Measurements from ENCODE around the gene PRSS8.
"Not testable (repeated sequence)": the region's sequence is repeated elsewhere in the genome, so short reads cannot be mapped to it uniquely, and the experiment has no call there.

The PRSS8 gene

DNA sequence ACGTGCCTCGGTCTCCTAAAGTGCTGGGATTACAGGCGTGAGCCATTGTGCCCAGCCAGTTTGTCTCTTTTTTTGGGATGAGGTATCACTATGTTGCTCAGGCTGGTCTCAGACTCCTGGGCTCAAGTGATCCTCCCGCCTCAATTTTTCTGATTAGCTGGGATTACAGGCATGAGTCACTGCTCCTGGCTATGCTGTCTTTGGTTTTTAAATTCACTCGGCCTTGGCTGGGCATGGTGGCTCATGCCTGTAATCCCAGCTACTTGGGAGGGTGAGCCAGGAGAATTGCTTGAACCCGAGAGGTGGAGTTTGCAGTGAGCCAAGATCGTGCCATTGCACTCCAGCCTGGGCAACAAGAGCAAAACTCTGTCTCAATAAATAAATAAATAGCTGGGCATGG lies 8.9 kb upstream of the PRSS8 start:
- DNase-seq (ENCODE audit: low read depth): not testable (repeated sequence)

DNA sequence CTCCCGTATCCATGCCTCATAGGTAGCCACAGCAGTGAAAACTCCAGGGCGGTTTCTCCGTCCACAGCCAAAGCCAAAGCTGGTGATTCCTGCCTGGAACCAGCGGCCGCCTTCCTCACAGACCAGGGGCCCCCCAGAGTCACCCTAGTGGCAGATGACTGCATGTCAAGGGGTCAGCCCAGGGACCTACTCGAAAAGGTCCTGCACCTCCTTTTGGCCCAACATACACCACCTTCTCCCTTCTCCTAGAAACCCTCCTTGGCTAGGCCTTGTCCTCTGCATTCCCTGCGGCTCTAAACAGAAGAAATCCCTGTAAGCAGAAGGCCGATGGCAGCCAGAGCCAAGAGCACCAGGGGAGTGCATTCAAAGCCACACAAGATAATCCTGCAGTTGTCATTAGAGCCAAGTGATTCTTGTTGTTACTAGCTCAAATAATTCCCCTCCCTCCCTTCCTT lies 8.2 kb upstream of the PRSS8 start:
- no peak for DNase-seq (ENCODE audit: low read depth)

- DNase-seq (ENCODE audit: low read depth): no peak
Observed at GRCh38 chr16:31143011-31143693, 7.6 kb upstream of the PRSS8 start.

DNA sequence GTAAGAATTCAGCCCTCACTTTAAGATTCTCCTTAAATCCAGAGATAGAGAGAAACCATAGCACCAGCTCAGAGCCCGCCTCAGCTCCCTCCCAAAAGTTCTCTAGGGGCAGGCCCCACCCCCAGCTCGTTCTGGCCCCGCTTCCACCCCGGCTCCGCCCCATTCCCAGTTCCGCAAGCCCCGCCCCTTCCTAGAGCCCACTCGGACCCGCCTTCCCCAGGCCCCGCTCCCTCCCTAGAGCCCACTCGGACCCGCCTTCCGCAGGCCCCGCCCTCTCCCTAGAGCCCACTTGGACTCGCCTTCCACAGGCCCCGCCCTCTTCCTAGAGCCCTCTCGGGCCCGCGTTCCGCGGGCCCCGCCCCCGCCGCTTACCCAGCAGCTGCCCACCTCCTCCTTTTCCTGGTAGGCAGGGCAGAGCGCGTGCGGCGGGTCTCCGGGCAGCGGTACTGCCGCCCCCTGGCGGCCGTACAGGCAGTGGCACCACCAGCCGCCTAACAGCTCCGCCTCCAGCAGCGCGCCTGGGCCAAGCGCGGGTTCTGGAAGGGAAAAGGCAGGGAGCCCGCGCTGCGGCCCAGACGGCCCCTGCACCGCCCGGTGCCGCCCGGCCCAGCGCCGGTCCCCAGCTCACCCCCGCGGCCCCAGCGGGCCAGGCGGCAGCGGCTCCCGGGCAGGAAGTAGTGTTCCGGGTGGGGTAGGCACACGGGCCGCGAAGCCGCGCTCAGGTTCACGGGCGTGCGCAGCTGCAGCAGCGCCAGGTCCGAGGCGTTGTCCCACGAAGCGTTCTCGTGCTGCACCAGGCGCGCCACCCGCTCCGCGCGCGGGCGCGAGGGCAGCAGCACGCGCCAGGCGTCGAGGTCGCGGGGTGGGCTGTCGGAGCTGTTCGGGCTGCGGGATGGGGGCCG lies 6.8 kb upstream of the PRSS8 start:
- peak; percentile 97 for DNase-seq (ENCODE audit: low read depth)

GRCh38 chr16:31141489-31142108 lies 6.1 kb upstream of the PRSS8 start:
- DNase-seq (ENCODE audit: low read depth): no peak

DNA sequence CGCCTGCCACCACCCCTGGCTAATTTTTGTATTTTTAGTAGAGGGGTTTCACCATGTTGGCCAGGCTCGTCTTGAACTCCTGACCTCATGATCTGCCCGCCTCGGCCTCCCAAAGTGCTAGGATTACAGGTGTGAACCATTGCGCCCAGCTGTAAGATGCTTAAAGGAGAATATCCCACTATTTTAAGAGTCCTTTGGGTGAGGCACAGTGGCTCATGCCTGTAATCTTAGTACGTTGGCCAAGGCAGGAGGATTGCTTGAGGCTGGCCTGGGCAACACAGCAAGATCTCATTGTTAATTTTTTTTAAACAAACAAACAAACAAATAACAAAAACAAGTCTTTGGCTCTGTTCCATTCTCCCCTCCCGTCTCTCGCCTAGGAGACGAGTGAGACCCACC lies 5.5 kb upstream of the PRSS8 start:
- DNase-seq (ENCODE audit: low read depth): not testable (repeated sequence)

DNA sequence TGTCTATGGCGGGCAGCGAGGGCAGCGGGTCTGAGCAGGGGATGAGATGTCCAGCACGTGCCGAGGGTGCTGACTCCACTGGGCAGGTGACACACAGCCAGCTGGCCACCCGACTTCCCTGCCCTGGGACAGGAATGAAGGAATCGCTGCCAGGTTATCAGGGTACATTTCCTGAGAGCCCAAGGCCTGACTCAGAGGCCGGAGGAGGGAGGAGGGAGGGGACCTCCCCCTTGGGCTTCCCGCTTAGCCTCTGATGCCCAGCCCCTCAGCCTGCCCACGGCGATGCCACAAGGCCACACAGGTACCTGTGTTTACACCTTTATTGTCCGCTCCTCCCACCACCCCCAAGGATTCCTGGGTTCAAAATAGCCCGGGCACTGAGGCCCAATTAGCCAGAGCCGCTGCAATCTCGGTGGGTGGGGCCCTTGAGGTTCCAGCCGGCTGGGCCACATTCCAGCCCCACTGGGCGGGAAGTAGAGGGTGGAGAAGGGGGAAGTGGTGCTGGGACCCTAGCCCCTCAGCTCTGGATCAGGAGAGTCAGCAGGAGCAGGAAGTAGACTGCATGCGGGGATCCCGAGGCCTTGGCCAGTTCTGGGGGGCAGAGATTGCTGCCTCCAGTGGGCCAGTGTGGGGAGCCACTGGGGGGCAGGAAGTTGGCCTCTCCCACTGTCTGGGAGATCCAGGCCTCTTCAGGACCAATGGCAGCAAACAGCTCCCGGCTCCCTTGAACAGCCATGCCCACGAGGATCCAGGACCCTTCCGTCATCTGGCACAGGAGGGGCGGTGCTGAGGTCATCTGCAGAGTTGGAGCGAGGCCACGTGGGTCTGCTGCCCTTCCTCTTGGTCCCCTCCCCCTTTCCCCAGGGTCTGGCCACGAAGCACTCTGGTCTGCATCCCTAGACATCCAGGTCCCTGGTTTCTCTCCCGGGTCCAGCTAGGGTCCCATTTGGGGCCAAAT lies 3.4 kb upstream of the PRSS8 start:
- DNase-seq (ENCODE audit: low read depth): no peak

DNA sequence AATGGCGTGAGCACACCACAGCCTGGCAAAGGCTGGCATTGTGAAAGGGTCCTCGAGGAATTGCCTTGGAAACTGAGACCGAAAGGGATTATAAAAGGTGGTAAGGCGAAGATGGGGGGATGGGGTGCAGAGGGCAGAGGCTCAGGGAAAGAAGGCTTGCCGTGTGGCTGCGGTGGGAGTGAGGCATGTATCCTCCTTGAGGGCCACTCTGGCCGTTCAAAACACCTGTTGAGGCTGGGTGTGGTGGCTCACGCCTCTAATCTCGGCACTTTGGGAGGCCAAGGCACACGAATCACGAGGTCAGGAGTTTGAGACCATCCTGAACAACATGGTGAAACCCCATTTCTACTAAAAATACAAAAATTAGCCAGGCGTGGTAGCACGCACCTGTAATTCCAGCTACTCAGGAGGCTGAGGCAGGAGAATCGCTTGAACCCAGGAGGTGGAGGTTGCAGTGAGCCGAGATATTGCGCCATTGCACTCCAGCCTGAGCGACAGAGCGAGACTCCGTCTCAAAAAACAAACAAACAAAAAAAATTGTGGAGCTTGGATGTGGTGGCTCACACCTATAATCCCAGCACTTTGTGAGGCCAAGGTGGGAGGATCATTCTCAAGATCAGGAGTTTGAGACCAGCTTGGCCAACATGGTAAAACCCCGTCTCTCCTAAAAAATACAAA lies 1.4 kb upstream of the PRSS8 start:
- not testable (repeated sequence) for DNase-seq (ENCODE audit: low read depth)

- no peak for DNase-seq (ENCODE audit: low read depth)
Observed at GRCh38 chr16:31136287-31136662, 748 bp upstream of the PRSS8 start.

DNA sequence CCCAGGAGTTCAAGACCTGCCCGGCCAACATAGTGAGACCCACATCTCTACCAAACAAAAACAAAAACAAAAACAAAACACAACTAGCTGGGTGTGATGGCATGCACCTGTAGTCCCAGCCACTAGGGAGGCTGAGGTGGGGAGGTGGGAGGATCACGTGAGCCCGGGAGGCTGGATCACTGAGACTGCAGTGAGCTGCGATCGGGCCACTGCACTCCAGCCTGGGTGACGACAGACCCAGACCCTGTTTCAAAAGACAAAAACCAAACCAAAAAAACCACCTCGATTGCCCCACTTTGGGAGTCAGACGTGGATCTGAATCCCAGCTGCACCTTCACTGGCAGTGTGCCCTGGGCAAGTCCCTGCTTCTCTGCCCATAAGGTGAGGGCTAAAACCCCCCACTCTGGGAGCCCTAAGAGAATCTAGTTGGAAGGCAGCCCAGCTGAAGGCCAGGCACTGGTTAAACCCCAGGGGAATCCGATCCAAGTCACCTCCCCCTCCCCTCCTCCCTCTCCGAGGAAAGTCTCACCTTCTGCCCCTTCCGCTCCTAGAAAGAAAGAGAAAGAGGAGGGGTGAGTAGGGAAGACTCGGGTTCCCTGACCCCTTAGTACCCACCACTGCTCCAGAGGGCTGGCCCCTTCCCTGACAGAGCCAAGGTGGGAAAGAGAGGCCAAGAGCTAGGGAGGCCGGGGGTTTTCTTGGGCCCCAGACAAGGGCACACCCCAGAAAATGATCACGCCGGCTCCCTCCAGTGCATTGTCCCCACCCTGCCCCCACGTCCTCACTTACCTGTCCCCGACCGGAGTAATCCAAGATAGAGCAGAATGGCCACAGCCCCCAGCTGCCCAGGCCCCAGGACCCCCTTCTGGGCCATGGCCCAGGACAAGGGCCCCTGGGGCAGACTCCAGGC lies 647 bp downstream of the PRSS8 start:
- DNase-seq (ENCODE audit: low read depth): no peak

- DNase-seq (ENCODE audit: low read depth): no peak
Observed at GRCh38 chr16:31134091-31134571, 1.4 kb downstream of the PRSS8 start.

GRCh38 chr16:31133046-31133501 lies 2.5 kb downstream of the PRSS8 start:
- no peak for DNase-seq (ENCODE audit: low read depth)

DNA sequence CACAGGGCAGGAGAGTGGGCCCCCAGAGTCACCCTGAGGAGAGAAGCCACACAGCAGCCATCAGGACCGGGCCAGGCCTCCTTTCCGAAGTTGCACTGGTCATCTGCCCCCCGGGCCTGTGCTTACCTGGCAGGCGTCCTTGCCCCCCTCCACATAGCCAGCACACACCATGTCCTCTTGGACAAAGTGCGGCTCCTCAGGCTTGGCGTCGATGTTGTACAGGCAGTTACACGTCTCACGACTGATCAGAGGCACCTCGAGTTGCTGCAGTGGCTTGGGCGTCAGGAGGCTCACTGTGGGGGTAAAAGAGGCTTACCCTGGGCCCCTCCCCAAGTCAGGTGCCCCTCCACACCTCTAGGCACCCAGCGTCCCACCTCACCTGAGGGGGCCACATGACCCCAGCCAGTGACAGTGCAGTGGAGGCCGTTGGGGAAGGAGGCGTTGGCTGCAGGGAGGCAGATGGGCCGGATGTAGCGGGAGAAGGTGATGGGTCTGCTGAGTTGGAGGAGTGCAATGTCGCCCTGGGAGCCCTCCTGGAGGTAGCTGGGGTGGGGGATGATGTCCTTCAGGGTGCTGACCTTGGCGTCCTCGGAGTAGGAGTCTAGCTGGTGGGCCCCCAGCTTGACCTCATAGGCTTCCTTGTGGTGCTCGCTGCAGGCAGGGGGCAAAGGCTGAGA lies 3.1 kb downstream of the PRSS8 start:
- no peak for DNase-seq (ENCODE audit: low read depth)

- DNase-seq (ENCODE audit: low read depth): no peak
Observed at GRCh38 chr16:31131841-31132271, 3.7 kb downstream of the PRSS8 start.

- DNase-seq (ENCODE audit: low read depth): no peak
Observed at GRCh38 chr16:31131416-31131815, 4.1 kb downstream of the PRSS8 start.

- DNase-seq (ENCODE audit: low read depth): no peak
Observed at GRCh38 chr16:31130899-31131298, 4.6 kb downstream of the PRSS8 start.

- DNase-seq (ENCODE audit: low read depth): no peak
Observed at GRCh38 chr16:31130336-31130891, 5.1 kb downstream of the PRSS8 start.

- DNase-seq (ENCODE audit: low read depth): no peak
Observed at GRCh38 chr16:31129568-31130335, 5.8 kb downstream of the PRSS8 start.
